ENCODE data around the gene RAB7A. TPM values are rescaled to one million over a fixed set of nuclear protein-coding genes. Genes with fewer than 3 reads are reported as not detected.

The RAB7A gene
- total RNA-seq, 1 donor from 2014 or later, result 216 TPM

DNA sequence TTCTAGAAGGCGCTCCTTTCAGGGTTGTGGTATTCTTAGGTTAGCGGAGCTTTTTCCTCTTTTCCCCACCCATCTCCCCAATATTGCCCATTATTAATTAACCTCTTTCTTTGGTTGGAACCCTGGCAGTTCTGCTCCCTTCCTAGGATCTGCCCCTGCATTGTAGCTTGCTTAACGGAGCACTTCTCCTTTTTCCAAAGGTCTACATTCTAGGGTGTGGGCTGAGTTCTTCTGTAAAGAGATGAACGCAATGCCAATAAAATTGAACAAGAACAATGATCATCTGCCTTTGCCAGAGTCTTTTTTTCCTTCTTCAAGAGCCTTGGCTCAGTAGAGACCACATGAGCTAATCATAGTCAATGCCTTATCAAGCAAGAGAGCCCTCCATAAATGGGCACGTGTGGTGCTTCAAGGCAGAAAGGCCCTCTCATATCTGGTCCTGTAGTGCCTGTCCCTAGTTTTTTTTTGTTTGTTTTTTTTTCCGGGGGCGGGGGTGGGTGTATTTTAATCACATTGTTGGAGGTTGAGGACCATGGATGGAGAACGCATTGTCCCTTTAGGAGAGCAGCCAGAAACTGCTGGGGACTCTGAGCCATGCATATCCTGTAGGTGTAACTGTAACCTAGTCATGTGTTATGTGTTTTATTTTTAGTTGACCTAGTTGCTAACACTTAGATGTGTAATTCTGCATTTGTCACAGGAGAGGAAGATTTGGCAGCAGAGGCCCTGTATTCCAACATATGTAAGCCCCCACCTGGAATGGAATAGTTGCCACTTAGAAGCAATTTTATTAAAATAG lies 88.7 kb downstream of the RAB7A start:
- H3K4me1 Mint-ChIP-seq (ENCODE audit: low read depth), result peaks cover 7% of the 10 kb centered on the region
- no peaks in the 10 kb centered on the region for H3K27me3 Mint-ChIP-seq (ENCODE audit: low read depth)
- peaks cover 57% of the 10 kb centered on the region for H3K36me3 Mint-ChIP-seq (ENCODE audit: low read depth)
- no peak overlapping the region for H3K27ac Mint-ChIP-seq (ENCODE audit: unreplicated experiment)
- H3K9me3 Mint-ChIP-seq (ENCODE audit: low read depth), result no peaks in the 10 kb centered on the region
- TF ChIP-seq, protein P1, sequence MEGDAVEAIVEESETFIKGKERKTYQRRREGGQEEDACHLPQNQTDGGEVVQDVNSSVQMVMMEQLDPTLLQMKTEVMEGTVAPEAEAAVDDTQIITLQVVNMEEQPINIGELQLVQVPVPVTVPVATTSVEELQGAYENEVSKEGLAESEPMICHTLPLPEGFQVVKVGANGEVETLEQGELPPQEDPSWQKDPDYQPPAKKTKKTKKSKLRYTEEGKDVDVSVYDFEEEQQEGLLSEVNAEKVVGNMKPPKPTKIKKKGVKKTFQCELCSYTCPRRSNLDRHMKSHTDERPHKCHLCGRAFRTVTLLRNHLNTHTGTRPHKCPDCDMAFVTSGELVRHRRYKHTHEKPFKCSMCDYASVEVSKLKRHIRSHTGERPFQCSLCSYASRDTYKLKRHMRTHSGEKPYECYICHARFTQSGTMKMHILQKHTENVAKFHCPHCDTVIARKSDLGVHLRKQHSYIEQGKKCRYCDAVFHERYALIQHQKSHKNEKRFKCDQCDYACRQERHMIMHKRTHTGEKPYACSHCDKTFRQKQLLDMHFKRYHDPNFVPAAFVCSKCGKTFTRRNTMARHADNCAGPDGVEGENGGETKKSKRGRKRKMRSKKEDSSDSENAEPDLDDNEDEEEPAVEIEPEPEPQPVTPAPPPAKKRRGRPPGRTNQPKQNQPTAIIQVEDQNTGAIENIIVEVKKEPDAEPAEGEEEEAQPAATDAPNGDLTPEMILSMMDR (IDR thresholded peaks at IDR 0.05), result no peak
- no peak for DNase-seq (ENCODE audit: low spot score)
- no peak overlapping the region for H3K4me3 Mint-ChIP-seq (ENCODE audit: unreplicated experiment)

- H3K27me3 Mint-ChIP-seq (ENCODE audit: low read depth), result no peaks in the 10 kb centered on the region
- TF ChIP-seq, protein P1 (IDR thresholded peaks at IDR 0.05), result no peak
- peaks cover 55% of the 10 kb centered on the region for H3K36me3 Mint-ChIP-seq (ENCODE audit: low read depth)
- H3K4me3 Mint-ChIP-seq (ENCODE audit: unreplicated experiment), result no peak overlapping the region
- H3K27ac Mint-ChIP-seq (ENCODE audit: unreplicated experiment), result no peak overlapping the region
- H3K9me3 Mint-ChIP-seq (ENCODE audit: low read depth), result no peaks in the 10 kb centered on the region
- H3K4me1 Mint-ChIP-seq (ENCODE audit: low read depth), result peaks cover 7% of the 10 kb centered on the region
- no peak for DNase-seq (ENCODE audit: low spot score)
These were observed 89.5 kb downstream of the RAB7A start for GRCh38 chr3:128815318-128816064.

GRCh38 chr3:128818186-128818787 lies 92.3 kb downstream of the RAB7A start:
- Mint-ChIP-seq H3K27ac (ENCODE audit: unreplicated experiment) (no peak overlapping the region), H3K4me3 (ENCODE audit: unreplicated experiment) (no peak overlapping the region), H3K9me3 (ENCODE audit: low read depth) (no peaks in the 10 kb centered on the region), H3K36me3 (ENCODE audit: low read depth) (peaks cover 45% of the 10 kb centered on the region), H3K27me3 (ENCODE audit: low read depth) (no peaks in the 10 kb centered on the region), H3K4me1 (ENCODE audit: low read depth) (peaks cover 7% of the 10 kb centered on the region)
- TF ChIP-seq, protein P1 (IDR thresholded peaks at IDR 0.05), result no peak
- no peak for DNase-seq (ENCODE audit: low spot score)

GRCh38 chr3:128820252-128820839 lies 94.4 kb downstream of the RAB7A start:
- TF ChIP-seq, protein P1 (IDR thresholded peaks at IDR 0.05), result no peak
- Mint-ChIP-seq H3K4me3 (ENCODE audit: unreplicated experiment) (no peak overlapping the region), H3K27me3 (ENCODE audit: low read depth) (no peaks in the 10 kb centered on the region), H3K27ac (ENCODE audit: unreplicated experiment) (no peak overlapping the region), H3K9me3 (ENCODE audit: low read depth) (no peaks in the 10 kb centered on the region), H3K36me3 (ENCODE audit: low read depth) (peaks cover 34% of the 10 kb centered on the region), H3K4me1 (ENCODE audit: low read depth) (no peaks in the 10 kb centered on the region)
- DNase-seq (ENCODE audit: low spot score), result no peak

DNA sequence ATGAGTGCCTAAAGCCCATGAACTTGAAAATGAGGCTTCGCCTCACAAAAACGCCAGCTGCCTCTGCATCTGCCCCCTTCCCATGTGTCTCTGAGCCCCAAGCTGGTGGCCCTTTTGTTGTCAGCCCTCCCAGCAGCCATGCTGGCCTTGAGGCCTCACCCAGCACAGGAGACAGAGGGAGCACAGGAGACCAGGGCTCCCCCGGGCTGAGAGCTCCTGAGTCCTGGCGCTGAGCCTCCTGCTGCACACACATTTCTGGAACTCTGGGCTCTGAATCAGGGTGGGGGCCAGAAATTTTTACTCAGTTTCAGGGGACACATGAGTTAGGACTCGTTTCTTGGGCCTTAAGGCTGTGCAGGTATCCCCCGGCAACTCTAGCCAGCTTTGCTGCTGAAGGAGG lies 97.0 kb downstream of the RAB7A start:
- no peak overlapping the region for H3K4me3 Mint-ChIP-seq (ENCODE audit: unreplicated experiment)
- no peak overlapping the region for H3K27ac Mint-ChIP-seq (ENCODE audit: unreplicated experiment)
- H3K9me3 Mint-ChIP-seq (ENCODE audit: low read depth), result no peaks in the 10 kb centered on the region
- DNase-seq (ENCODE audit: low spot score), result no peak
- H3K4me1 Mint-ChIP-seq (ENCODE audit: low read depth), result peaks cover 5% of the 10 kb centered on the region
- TF ChIP-seq, protein P1 (IDR thresholded peaks at IDR 0.05), result no peak
- H3K27me3 Mint-ChIP-seq (ENCODE audit: low read depth), result no peaks in the 10 kb centered on the region
- H3K36me3 Mint-ChIP-seq (ENCODE audit: low read depth), result peaks cover 17% of the 10 kb centered on the region

Measured in chondrocyte (in vitro differentiated cells).